ENCODE measurements around the gene DOCK10. TPM values are rescaled to one million over a fixed set of nuclear protein-coding genes. Genes with fewer than 3 reads are reported as not detected.

Gene DOCK10
- total and polyA plus RNA-seq, 8 donors, result 0.89 to 33.8 (median 3.2) TPM

DNA sequence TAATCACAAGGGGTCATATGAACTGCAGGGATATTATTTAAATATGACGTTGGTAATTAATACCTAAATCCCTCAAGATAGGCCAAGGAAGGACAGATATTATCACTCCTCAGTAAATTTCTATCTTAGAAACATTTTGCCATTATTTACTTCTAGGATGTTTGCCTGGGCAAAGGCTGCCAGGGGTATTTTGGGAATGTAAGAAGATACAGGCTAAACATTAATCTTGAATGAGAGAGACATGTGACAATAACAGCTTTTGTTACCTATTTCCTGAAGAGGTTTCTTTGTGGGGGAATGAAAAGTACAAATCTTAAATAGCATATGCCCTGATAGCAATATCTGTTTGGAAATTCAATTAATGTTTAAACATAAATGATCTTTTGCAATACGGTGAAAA lies 325.3 kb downstream of the DOCK10 start:
- TF ChIP-seq, protein P1, sequence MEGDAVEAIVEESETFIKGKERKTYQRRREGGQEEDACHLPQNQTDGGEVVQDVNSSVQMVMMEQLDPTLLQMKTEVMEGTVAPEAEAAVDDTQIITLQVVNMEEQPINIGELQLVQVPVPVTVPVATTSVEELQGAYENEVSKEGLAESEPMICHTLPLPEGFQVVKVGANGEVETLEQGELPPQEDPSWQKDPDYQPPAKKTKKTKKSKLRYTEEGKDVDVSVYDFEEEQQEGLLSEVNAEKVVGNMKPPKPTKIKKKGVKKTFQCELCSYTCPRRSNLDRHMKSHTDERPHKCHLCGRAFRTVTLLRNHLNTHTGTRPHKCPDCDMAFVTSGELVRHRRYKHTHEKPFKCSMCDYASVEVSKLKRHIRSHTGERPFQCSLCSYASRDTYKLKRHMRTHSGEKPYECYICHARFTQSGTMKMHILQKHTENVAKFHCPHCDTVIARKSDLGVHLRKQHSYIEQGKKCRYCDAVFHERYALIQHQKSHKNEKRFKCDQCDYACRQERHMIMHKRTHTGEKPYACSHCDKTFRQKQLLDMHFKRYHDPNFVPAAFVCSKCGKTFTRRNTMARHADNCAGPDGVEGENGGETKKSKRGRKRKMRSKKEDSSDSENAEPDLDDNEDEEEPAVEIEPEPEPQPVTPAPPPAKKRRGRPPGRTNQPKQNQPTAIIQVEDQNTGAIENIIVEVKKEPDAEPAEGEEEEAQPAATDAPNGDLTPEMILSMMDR (IDR thresholded peaks at IDR 0.05), result no peak
- no peak for TF ChIP-seq POLR2A (IDR thresholded peaks at IDR 0.05)
- TF ChIP-seq POLR2AphosphoS5 (IDR thresholded peaks at IDR 0.05), result no peak
- no peak for TF ChIP-seq EP300 (IDR thresholded peaks at IDR 0.05)
- Histone ChIP-seq H3K27me3 (no peaks in the 10 kb centered on the region), H3K4me3 (no peak overlapping the region), H3K36me3 (no peaks in the 10 kb centered on the region), H3K27ac (no peak overlapping the region), H3K4me1 (no peaks in the 10 kb centered on the region), H3K9me3 (peaks cover 0 to 8% (median 0%) of the 10 kb centered on the region in 4 donors)
- DNase-seq, result no peak
- intact Hi-C loops (cut with DNase I; ENCODE audit: low total_unique reads), result no loop called here
- 62 to 74% (median 71%) methylated on average over 2 of the region's 2 CpGs for whole genome bisulfite sequencing, 5 donors

DNA sequence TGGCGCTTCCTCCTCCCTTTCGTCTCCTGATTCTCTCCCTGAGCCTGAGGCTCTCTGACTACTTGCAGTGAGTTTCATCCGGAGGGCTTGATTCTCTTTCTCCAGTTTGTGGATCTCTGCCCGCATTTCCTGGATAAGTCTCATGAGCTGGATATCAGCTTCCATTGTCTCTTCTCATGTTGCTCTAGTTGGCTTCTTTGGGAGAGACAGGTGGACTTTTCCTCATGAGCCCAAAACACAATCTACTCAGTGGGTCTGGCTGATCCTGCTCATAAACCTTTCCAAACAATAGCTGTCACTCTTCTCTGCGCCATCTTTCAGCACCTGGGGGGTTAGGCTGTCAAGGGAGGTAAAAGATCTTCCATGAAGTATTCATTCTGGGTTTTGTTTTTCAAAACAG lies 326.1 kb downstream of the DOCK10 start, which contains the start of gene CCDC195:
TSS of gene CCDC195 (minus strand) at position 165 of the 400 bp plus-strand sequence. CDS start at position 165, 0 bp downstream.
- H3K9me3 ChIP-seq, result peaks cover 0 to 8% (median 0%) of the 10 kb centered on the region in 4 donors
- H3K27ac ChIP-seq, result no peak within 1 kb of the TSS
- intact Hi-C loops (cut with DNase I; ENCODE audit: low total_unique reads), result no loop called here
- H3K4me3 ChIP-seq, result no peak within 1 kb of the TSS
- 84 to 93% (median 91%) methylated on average over 5 of the region's 5 CpGs for WGBS, 5 donors
- no peak for TF ChIP-seq POLR2A (IDR thresholded peaks at IDR 0.05)
- no peak for TF ChIP-seq POLR2AphosphoS5 (IDR thresholded peaks at IDR 0.05)
- TF ChIP-seq, protein P1 (IDR thresholded peaks at IDR 0.05), result no peak
- TF ChIP-seq EP300 (IDR thresholded peaks at IDR 0.05), result no peak
- H3K4me1 ChIP-seq, result no peaks in the 10 kb centered on the region
- no peak for DNase-seq
- H3K27me3 ChIP-seq, result no peaks in the 10 kb centered on the region
- H3K36me3 ChIP-seq, result no peaks in the 10 kb centered on the region

Small RNA genes within 50 kb of the gene (small RNA-seq; reads per million reads assigned to genes)
- 0 reads per million in 4 donors for gene MIR4439

Data from stomach (tissue), 9 donors.